HepG2 (cell line): ENCODE measurements around the gene ZNF235. TPM values are rescaled to one million over a fixed set of nuclear protein-coding genes. Genes with fewer than 3 reads are reported as not detected.
A peak's percentile ranks its signal among the peaks of the same experiment; 100 is the strongest.

Experiments
- CCDC6 ChIP-seq: sonication (generic); formaldehyde crosslinking; IDR thresholded peaks from 2 replicates; pipeline ENCODE4 v1.8.1; 2022; ENCODE audit warnings: mild to moderate bottlenecking, missing genetic modification reagents, moderate library complexity
- CEBPG ChIP-seq: IDR thresholded peaks from 2 replicates; pipeline ENCODE4 v1.6.1; 2016
- DPF2 ChIP-seq: sonication (generic); formaldehyde crosslinking; IDR thresholded peaks from 2 replicates; pipeline ENCODE4 v1.4.0; 2020; ENCODE audit warnings: mild to moderate bottlenecking, low read depth, missing genetic modification reagents, borderline replicate concordance
- MAZ ChIP-seq, 2 experiments: sonication (generic) in 1 of 2; formaldehyde crosslinking in 1 of 2; IDR thresholded peaks; 2 replicates each; pipeline versions ENCODE4 v1.5.0 to v1.6.1; 2012 to 2020; ENCODE audit warnings: low read depth in 2 of 2, mild to moderate bottlenecking in 2 of 2, borderline replicate concordance in 1 of 2, improper control_type of control experiment in 1 of 2, low read length in 1 of 2, missing genetic modification reagents in 1 of 2, moderate library complexity in 1 of 2
- NCOR1 ChIP-seq: fragments of 200-600 bp; sonication (generic); IDR thresholded peaks from 2 replicates; pipeline ENCODE4 v1.7.0; 2017; ENCODE audit warnings: antibody characterized with exemption, low read length, borderline replicate concordance
- NFAT5 ChIP-seq: sonication (generic); formaldehyde crosslinking; IDR thresholded peaks from 2 replicates; pipeline ENCODE4 v1.4.0; 2020; ENCODE audit warnings: missing genetic modification reagents
- NR2F6 ChIP-seq, 2 experiments: IDR thresholded peaks; 2 replicates each; pipeline ENCODE4 v1.6.1; 2016; ENCODE audit warnings: antibody characterized with exemption in 1 of 2, mild to moderate bottlenecking in 1 of 2
- PHF5A ChIP-seq: IDR thresholded peaks from one replicate; pipeline ENCODE4 v1.6.1; 2018; ENCODE audit warnings: low read depth, missing genetic modification reagents; ENCODE audit not compliant: unreplicated experiment
- POLR2AphosphoS2 ChIP-seq: IDR thresholded peaks from 2 replicates; pipeline ENCODE4 v1.6.1; 2011; ENCODE audit warnings: low read depth, low read length, improper control_type of control experiment
- RAD51 ChIP-seq: fragments of 450-650 bp; IDR thresholded peaks from 2 replicates; pipeline ENCODE4 v1.6.1; 2016; ENCODE audit warnings: borderline replicate concordance
- SAFB2 ChIP-seq: sonication (generic); formaldehyde crosslinking; IDR thresholded peaks from 2 replicates; pipeline ENCODE4 v1.5.1; 2020; ENCODE audit warnings: missing genetic modification reagents, low read depth, mild to moderate bottlenecking, borderline replicate concordance
- TOE1 ChIP-seq: sonication (generic); formaldehyde crosslinking; IDR thresholded peaks from 2 replicates; pipeline ENCODE4 v1.4.0; 2020; ENCODE audit warnings: mild to moderate bottlenecking, missing genetic modification reagents
- ZBTB46 ChIP-seq: sonication (generic); formaldehyde crosslinking; IDR thresholded peaks from 2 replicates; pipeline ENCODE4 v1.4.0; 2020; ENCODE audit warnings: mild to moderate bottlenecking, missing genetic modification reagents, borderline replicate concordance
- ZNF12 ChIP-seq: sonication (generic); formaldehyde crosslinking; IDR thresholded peaks from 2 replicates; pipeline ENCODE4 v1.5.0; 2020; ENCODE audit warnings: missing genetic modification reagents
- ZNF264 ChIP-seq: sonication (generic); formaldehyde crosslinking; IDR thresholded peaks from 2 replicates; pipeline ENCODE4 v1.4.0; 2020; ENCODE audit warnings: missing genetic modification reagents
- ZNF460 ChIP-seq: sonication (generic); formaldehyde crosslinking; IDR thresholded peaks from 2 replicates; pipeline ENCODE4 v1.5.1; 2020; ENCODE audit warnings: missing genetic modification reagents, mild to moderate bottlenecking, borderline replicate concordance
- ZNF496 ChIP-seq: sonication (generic); formaldehyde crosslinking; IDR thresholded peaks from 2 replicates; pipeline ENCODE4 v1.8.1; 2023; ENCODE audit warnings: mild to moderate bottlenecking, moderate library complexity, missing genetic modification reagents; ENCODE audit not compliant: insufficient replicate concordance
- ZNF75D ChIP-seq: sonication (generic); formaldehyde crosslinking; IDR thresholded peaks from 2 replicates; pipeline ENCODE4 v1.8.1; 2023; ENCODE audit warnings: missing genetic modification reagents, mild to moderate bottlenecking, borderline replicate concordance
- ZZZ3 ChIP-seq: sonication (generic); formaldehyde crosslinking; IDR thresholded peaks from 2 replicates; pipeline ENCODE4 v1.4.0; 2020; ENCODE audit warnings: missing genetic modification reagents, mild to moderate bottlenecking, borderline replicate concordance
- polyA plus RNA-seq, 8 experiments: library from polyadenylated mRNA; depleted of rRNA in 3 of 8; stranded (reverse) in 7 of 8; unstranded in 1 of 8; fragments of >200 nt; fragmentation: Illumina TruSeq in 4 of 8; extraction: Trizol in 4 of 8; gene quantifications; 2 replicates each; pipeline versions ENCODE4 v1.2.1 to v1.2.3, GENCODE V29; 2011 to 2016; ENCODE audit warnings: low read depth in 4 of 8, missing spikeins in 1 of 8, mixed read lengths in 1 of 8; ENCODE audit not compliant: insufficient read depth in 1 of 8
- total RNA-seq, 5 experiments: library from RNA; depleted of rRNA; stranded (reverse); fragments of >200 nt; fragmentation: Illumina TruSeq; extraction: Trizol; gene quantifications; 2 replicates each; pipeline ENCODE4 v1.2.3, GENCODE V29; 2016; ENCODE audit warnings: low read depth in 1 of 5

The ZNF235 gene
- total and polyA plus RNA-seq, 2 of the 13 experiments (the other 11 are each of a cell fraction or from before 2014, with no cell fraction given) = 4.8 to 5.5 TPM

- TF ChIP-seq ZNF75D (CRISPR knock-in tag) = no peak
- 0 out of 2 replicates have a peak, but pooled peaks have one; percentile 27 for TF ChIP-seq NFAT5 (CRISPR knock-in tag)
- TF ChIP-seq CCDC6 (CRISPR knock-in tag) = no peak
- no peak for TF ChIP-seq POLR2AphosphoS2
- TF ChIP-seq NCOR1 = no peak
- TF ChIP-seq PHF5A (CRISPR knock-in tag) = no peak
- no peak for TF ChIP-seq TOE1
- no peak for TF ChIP-seq NR2F6 (IDR thresholded peaks at IDR 0.05)
- no peak for TF ChIP-seq NR2F6 (CRISPR knock-in tag; IDR thresholded peaks at IDR 0.05)
- TF ChIP-seq CEBPG (CRISPR knock-in tag) = no peak
- no peak for TF ChIP-seq RAD51
- no peak for TF ChIP-seq MAZ (IDR thresholded peaks at IDR 0.05; ENCODE audit: borderline replicate concordance, low read depth, low read length)
- TF ChIP-seq MAZ (CRISPR knock-in tag; IDR thresholded peaks at IDR 0.05; ENCODE audit: low read depth) = peak; percentile 67; the same call in 1 of the 2 replicates
- TF ChIP-seq ZNF496 (CRISPR knock-in tag) = no peak
- TF ChIP-seq ZZZ3 (CRISPR knock-in tag) = peak; percentile 44; the same call in 1 of the 2 replicates
- no peak for TF ChIP-seq ZNF460 (CRISPR knock-in tag)
- no peak for TF ChIP-seq ZNF12
- TF ChIP-seq ZBTB46 (CRISPR knock-in tag) = no peak
- peak; percentile 15; the same call in 1 of the 2 replicates for TF ChIP-seq ZNF264 (CRISPR knock-in tag)
- TF ChIP-seq SAFB2 (CRISPR knock-in tag) = no peak
- no peak for TF ChIP-seq DPF2 (CRISPR knock-in tag)
Observed at GRCh38 chr19:44304659-44305193, at the start of gene ZNF235 (continued).
